Gastrocnemius medialis (tissue), 4 donors: ENCODE results near the gene CTU1. TPM values are rescaled to one million over a fixed set of nuclear protein-coding genes. Genes with fewer than 3 reads are reported as not detected.

Experiments
- ATAC-seq, 2 donors: fragments of 150-250 bp; one replicate each; pipeline ENCODE4 v1.9.1; 2016
- DNase-seq, 2 donors: peaks; one replicate each; pipeline ENCODE4 v3.0.0-alpha.2; 2019
- H3K27ac ChIP-seq, 4 donors: fragments of 200-600 bp; sonication (generic); 1 replicate in 1 of 4; 2 replicates in 3 of 4; pipeline ENCODE4 v1.5.1; 2016 to 2018; ENCODE audit warnings: mild to moderate bottlenecking in 2 of 4, moderate library complexity in 1 of 4
- H3K27me3 ChIP-seq, 3 donors: fragments of 200-600 bp; sonication (generic) in 2 of 3; 1 replicate in 1 of 3; 2 replicates in 2 of 3; pipeline versions ENCODE4 v1.5.1 to v1.6.0; 2016 to 2019; ENCODE audit warnings: mild to moderate bottlenecking in 1 of 3, moderate library complexity in 1 of 3
- H3K36me3 ChIP-seq, 2 donors: fragments of 200-600 bp; sonication (generic) in 1 of 2; one replicate each; pipeline ENCODE4 v1.5.1; 2017 to 2018
- H3K4me1 ChIP-seq, 2 donors: fragments of 200-600 bp; sonication (generic) in 1 of 2; one replicate each; pipeline ENCODE4 v1.5.1; 2016 to 2017; ENCODE audit warnings: mild to moderate bottlenecking in 2 of 2
- H3K4me3 ChIP-seq, 4 donors: fragments of 200-600 bp; sonication (generic) in 3 of 4; 1 replicate in 1 of 4; 2 replicates in 3 of 4; pipeline ENCODE4 v1.5.1; 2016 to 2019; ENCODE audit warnings: mild to moderate bottlenecking in 2 of 4
- H3K9me3 ChIP-seq, 3 donors: fragments of 200-600 bp; sonication (generic) in 2 of 3; 1 replicate in 1 of 3; 2 replicates in 2 of 3; pipeline ENCODE4 v1.5.1; 2016 to 2019
- POLR2A ChIP-seq, 2 donors: fragments of 450-650 bp; IDR thresholded peaks; one replicate each; pipeline ENCODE4 v1.6.1; 2017; ENCODE audit warnings: antibody characterized with exemption in 2 of 2, mild to moderate bottlenecking in 2 of 2, moderate library complexity in 2 of 2
- in situ Hi-C, 4 donors: fragments of 200-750 bp; cut with MboI; loops; one replicate each; pipeline versions ENCODE4 v1.15.0 to v1.8.0; 2017; ENCODE audit warnings: low sequenced_read_pairs in 4 of 4
- intact Hi-C: fragments of 100-400 bp; cut with DNase I; formaldehyde crosslinking; loops from one replicate; pipeline ENCODE4 v1.15.1; 2023; ENCODE audit warnings: low total_unique reads
- total RNA-seq, 4 donors: library from RNA; depleted of rRNA; stranded (reverse); fragments of >200 nt; gene quantifications; one replicate each; pipeline versions ENCODE4 v1.1.0 to v1.2.3, GENCODE V29; 2016
- TF ChIP-seq, protein P1 (sequence below), 5 experiments: fragments of 450-650 bp in 3 of 5; fragments of 200-600 bp in 2 of 5; sonication (generic) in 2 of 5; IDR thresholded peaks in 4 of 5; conservative IDR thresholded peaks in 1 of 5; 1 replicate in 4 of 5; 2 replicates in 1 of 5; pipeline ENCODE4 v1.5.1; 2016 to 2019; ENCODE audit warnings: antibody characterized with exemption in 5 of 5, mild to moderate bottlenecking in 3 of 5, moderate library complexity in 3 of 5

Gene CTU1
- total RNA-seq, 4 donors from 2014 or later: 5.8 to 11.9 (median 9.3) TPM

DNA sequence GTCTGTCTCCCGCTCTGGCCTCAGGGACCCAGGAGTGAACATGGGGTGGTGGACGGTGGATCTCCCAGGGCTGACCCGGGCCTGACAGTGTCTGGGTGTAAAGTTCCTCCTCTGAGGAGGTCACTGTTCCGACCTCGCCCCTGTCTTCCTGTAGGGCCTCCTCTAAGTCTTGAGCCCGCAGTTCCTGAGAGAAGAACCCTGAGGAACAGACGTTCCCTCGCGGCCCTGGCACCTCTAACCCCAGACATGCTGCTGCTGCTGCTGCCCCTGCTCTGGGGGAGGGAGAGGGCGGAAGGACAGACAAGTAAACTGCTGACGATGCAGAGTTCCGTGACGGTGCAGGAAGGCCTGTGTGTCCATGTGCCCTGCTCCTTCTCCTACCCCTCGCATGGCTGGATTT is 16.5 kb upstream of the CTU1 start, which contains the start of gene SIGLEC9:
TSS of gene SIGLEC9 (plus strand) at position 178 of the 400 bp plus-strand sequence. CDS start at position 247, 69 bp downstream.
- Histone ChIP-seq H3K4me3 (peak within 1 kb of the TSS in 2 of 4 donors; percentile 2 to 21), H3K27ac (peak within 1 kb of the TSS in 1 of 4 donors; percentile 18), H3K9me3 (no peaks in the 10 kb centered on the region), H3K27me3 (no peaks in the 10 kb centered on the region), H3K36me3 (no peaks in the 10 kb centered on the region), H3K4me1 (no peaks in the 10 kb centered on the region)
- TF ChIP-seq POLR2A (IDR thresholded peaks at IDR 0.05): peak; percentile 5 to 14
- TF ChIP-seq, protein P1, sequence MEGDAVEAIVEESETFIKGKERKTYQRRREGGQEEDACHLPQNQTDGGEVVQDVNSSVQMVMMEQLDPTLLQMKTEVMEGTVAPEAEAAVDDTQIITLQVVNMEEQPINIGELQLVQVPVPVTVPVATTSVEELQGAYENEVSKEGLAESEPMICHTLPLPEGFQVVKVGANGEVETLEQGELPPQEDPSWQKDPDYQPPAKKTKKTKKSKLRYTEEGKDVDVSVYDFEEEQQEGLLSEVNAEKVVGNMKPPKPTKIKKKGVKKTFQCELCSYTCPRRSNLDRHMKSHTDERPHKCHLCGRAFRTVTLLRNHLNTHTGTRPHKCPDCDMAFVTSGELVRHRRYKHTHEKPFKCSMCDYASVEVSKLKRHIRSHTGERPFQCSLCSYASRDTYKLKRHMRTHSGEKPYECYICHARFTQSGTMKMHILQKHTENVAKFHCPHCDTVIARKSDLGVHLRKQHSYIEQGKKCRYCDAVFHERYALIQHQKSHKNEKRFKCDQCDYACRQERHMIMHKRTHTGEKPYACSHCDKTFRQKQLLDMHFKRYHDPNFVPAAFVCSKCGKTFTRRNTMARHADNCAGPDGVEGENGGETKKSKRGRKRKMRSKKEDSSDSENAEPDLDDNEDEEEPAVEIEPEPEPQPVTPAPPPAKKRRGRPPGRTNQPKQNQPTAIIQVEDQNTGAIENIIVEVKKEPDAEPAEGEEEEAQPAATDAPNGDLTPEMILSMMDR (IDR thresholded peaks at IDR 0.05 in 4 of 5, conservative IDR thresholded peaks at IDR 0.05 in 1 of 5): no peak
- DNase-seq (peak; percentile 27 to 47), ATAC-seq (no peak)
- intact Hi-C loops (no loop called here), in situ Hi-C loops (loop anchor here in 1 of 4 donors (25.0 kb wide), 1 partner anchor 463 kb away; no protein-coding TSS in a partner anchor)

DNA sequence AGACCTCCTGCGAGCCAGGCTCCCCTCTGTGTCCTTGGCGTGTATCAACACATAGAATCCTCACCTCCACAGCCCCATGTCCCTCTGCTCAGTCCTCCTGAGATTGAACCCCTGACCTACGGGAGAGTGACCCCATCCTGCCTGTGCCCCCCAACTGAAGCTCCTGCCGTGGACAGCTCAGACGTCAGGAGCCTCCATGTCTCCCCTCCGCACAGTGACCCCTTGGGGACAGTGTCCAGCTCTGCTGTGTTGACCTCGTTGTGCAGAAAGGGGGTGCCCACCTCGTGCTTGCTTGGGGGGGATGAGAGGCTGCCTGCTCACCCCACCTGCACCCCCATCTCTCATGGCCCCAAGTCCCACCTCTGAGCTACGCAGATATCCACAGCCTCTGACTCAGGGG is 16.0 kb upstream of the CTU1 start:
- no peak for ATAC-seq
- no peak for DNase-seq
- Histone ChIP-seq H3K9me3 (no peaks in the 10 kb centered on the region), H3K4me1 (no peaks in the 10 kb centered on the region), H3K27ac (peak overlapping the region in 1 of 4 donors; percentile 18), H3K36me3 (no peaks in the 10 kb centered on the region), H3K4me3 (no peak overlapping the region), H3K27me3 (no peaks in the 10 kb centered on the region)
- TF ChIP-seq POLR2A (IDR thresholded peaks at IDR 0.05): no peak
- TF ChIP-seq, protein P1 (IDR thresholded peaks at IDR 0.05 in 4 of 5, conservative IDR thresholded peaks at IDR 0.05 in 1 of 5): no peak
- in situ Hi-C loops (loop anchor here in 1 of 4 donors (25.0 kb wide), 1 partner anchor 463 kb away; no protein-coding TSS in a partner anchor), intact Hi-C loops (no loop called here)

DNA sequence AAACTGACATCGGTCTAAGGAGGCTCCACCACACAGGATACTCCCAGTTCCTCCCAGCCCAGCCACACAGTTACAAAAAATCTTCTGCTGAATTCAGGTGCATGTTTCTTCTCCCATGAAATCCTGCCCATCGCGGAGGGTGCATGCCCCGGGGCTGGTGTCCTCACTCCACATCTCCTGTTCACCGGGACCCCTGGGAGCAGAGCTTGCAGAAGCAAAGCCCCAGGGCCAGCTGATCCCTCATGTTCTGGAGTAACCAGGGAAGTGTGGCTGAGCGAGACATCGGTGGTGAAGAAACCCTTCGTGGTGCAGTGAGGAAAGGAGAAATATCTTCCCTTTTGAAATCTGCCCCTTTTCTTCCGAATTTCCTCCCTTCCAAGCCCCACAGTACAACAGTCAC is 15.6 kb upstream of the CTU1 start:
- H3K27ac ChIP-seq: peak overlapping the region in 1 of 4 donors; percentile 18
- H3K27me3 ChIP-seq: no peaks in the 10 kb centered on the region
- H3K9me3 ChIP-seq: no peaks in the 10 kb centered on the region
- no peak overlapping the region for H3K4me3 ChIP-seq
- H3K4me1 ChIP-seq: no peaks in the 10 kb centered on the region
- in situ Hi-C loops (loop anchor here in 1 of 4 donors (25.0 kb wide), 1 partner anchor 463 kb away; no protein-coding TSS in a partner anchor), intact Hi-C loops (no loop called here)
- ATAC-seq (no peak), DNase-seq (no peak)
- no peaks in the 10 kb centered on the region for H3K36me3 ChIP-seq
- TF ChIP-seq, protein P1 (IDR thresholded peaks at IDR 0.05 in 4 of 5, conservative IDR thresholded peaks at IDR 0.05 in 1 of 5): no peak
- TF ChIP-seq POLR2A (IDR thresholded peaks at IDR 0.05): no peak

DNA sequence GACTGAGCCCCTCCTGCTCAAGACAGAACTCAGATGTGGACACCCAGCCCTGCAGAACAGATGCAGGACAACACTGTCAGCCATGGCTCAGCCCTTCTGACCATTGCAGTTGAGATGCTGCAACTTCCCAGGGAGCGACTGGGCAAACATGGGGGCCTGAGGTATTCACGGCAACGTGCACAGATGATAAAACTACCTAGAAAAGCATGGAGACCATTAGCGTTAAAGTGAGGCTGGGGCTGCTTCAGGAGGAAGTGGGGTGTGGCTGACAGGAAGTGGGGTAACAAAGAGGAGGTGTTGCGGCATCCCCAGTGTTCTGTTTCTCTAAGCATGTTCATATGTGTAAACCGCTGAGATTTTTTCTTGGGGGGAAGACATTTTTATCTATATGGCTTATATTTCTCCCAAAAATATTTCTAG is 15.2 kb upstream of the CTU1 start:
- Histone ChIP-seq H3K9me3 (no peaks in the 10 kb centered on the region), H3K36me3 (no peaks in the 10 kb centered on the region), H3K27me3 (no peaks in the 10 kb centered on the region), H3K4me1 (no peaks in the 10 kb centered on the region), H3K4me3 (no peak overlapping the region), H3K27ac (no peak overlapping the region)
- in situ Hi-C loops (loop anchor here in 1 of 4 donors (25.0 kb wide), 1 partner anchor 464 kb away; no protein-coding TSS in a partner anchor), intact Hi-C loops (no loop called here)
- DNase-seq (peak in 1 of 2 donors; percentile 36), ATAC-seq (no peak)
- no peak for TF ChIP-seq POLR2A (IDR thresholded peaks at IDR 0.05)
- TF ChIP-seq, protein P1 (IDR thresholded peaks at IDR 0.05 in 4 of 5, conservative IDR thresholded peaks at IDR 0.05 in 1 of 5): no peak
